H1 (cell line): Measurements from ENCODE around the gene LUZP1.

Source experiments
- CHD2 ChIP-seq: IDR thresholded peaks from 2 replicates; pipeline ENCODE4 v1.6.1; 2012; ENCODE audit warnings: low read length, improper control_type of control experiment
- EP300 ChIP-seq, 2 experiments: IDR thresholded peaks; 1 replicate in 1 of 2; 2 replicates in 1 of 2; pipeline ENCODE4 v1.6.1; 2011 to 2012; ENCODE audit warnings: low read depth in 2 of 2, low read length in 2 of 2, mild to moderate bottlenecking in 2 of 2, borderline replicate concordance in 1 of 2, inconsistent platforms in 1 of 2, moderate library complexity in 1 of 2
- EZH2 ChIP-seq: fragments of 200-600 bp; sonication (generic); IDR thresholded peaks from 2 replicates; pipeline ENCODE4 v1.7.1; 2012; ENCODE audit warnings: low read depth, mild to moderate bottlenecking, moderate library complexity, low read length, inconsistent platforms; ENCODE audit not compliant: severe bottlenecking
- POLR2A ChIP-seq, 2 experiments: IDR thresholded peaks; 1 replicate in 1 of 2; 2 replicates in 1 of 2; pipeline ENCODE4 v1.6.1; 2011; ENCODE audit warnings: low read depth in 2 of 2, low read length in 2 of 2, mild to moderate bottlenecking in 2 of 2; ENCODE audit errors: control extremely low read depth in 1 of 2
- POLR2AphosphoS5 ChIP-seq: IDR thresholded peaks from 2 replicates; pipeline ENCODE4 v1.6.1; 2011; ENCODE audit warnings: low read depth, low read length
- RAD21 ChIP-seq, 2 experiments: IDR thresholded peaks in 1 of 2; conservative IDR thresholded peaks in 1 of 2; 2 replicates each; pipeline ENCODE4 v1.6.1; 2011; ENCODE audit warnings: low read depth in 2 of 2, low read length in 2 of 2, improper control_type of control experiment in 1 of 2, inconsistent platforms in 1 of 2, mild to moderate bottlenecking in 1 of 2, moderate library complexity in 1 of 2
- RNF2 ChIP-seq: fragments of 200-900, 300-1000 bp; sonication (generic); IDR thresholded peaks from 2 replicates; pipeline ENCODE4 v1.7.1; 2016; ENCODE audit warnings: borderline replicate concordance, low read depth, mild to moderate bottlenecking, antibody characterized with exemption, low read length; ENCODE audit not compliant: poor library complexity, severe bottlenecking; ENCODE audit errors: missing control alignments
- SIN3A ChIP-seq, 2 experiments: IDR thresholded peaks in 1 of 2; conservative IDR thresholded peaks in 1 of 2; 2 replicates each; pipeline ENCODE4 v1.6.1; 2011 to 2012; ENCODE audit warnings: low read length in 2 of 2, improper control_type of control experiment in 1 of 2, low read depth in 1 of 2, mild to moderate bottlenecking in 1 of 2
- SUZ12 ChIP-seq: fragments of 200-600 bp; sonication (generic); IDR thresholded peaks from 2 replicates; pipeline ENCODE4 v1.6.1; 2012; ENCODE audit warnings: mild to moderate bottlenecking, inconsistent platforms, low read length, moderate library complexity, mixed read lengths
- TAF1 ChIP-seq: IDR thresholded peaks from 2 replicates; pipeline ENCODE4 v1.6.1; 2011; ENCODE audit warnings: mild to moderate bottlenecking, low read depth, low read length
- YY1 ChIP-seq: IDR thresholded peaks from 2 replicates; pipeline ENCODE4 v1.6.1; 2011; ENCODE audit warnings: low read depth, mild to moderate bottlenecking, low read length
- ZNF274 ChIP-seq: IDR thresholded peaks from 2 replicates; pipeline ENCODE4 v1.7.0; 2012; ENCODE audit warnings: low read length, borderline replicate concordance; ENCODE audit errors: extremely low read depth
- TF ChIP-seq, protein P1 (sequence below), 3 experiments: IDR thresholded peaks; 1 replicate in 2 of 3; 2 replicates in 1 of 3; pipeline versions ENCODE4 v1.5.1 to v1.6.1; 2011; ENCODE audit warnings: low read length in 3 of 3, mild to moderate bottlenecking in 3 of 3, inconsistent platforms in 2 of 3, low read depth in 1 of 3, moderate library complexity in 1 of 3; ENCODE audit not compliant: insufficient read depth in 1 of 3; ENCODE audit errors: control extremely low read depth in 1 of 3
- TF ChIP-seq, protein P2 (sequence below): fragments of 300-600 bp; sonication (generic); IDR thresholded peaks from 2 replicates; pipeline ENCODE4 v1.7.1; 2012; ENCODE audit warnings: low read length, moderate library complexity, mild to moderate bottlenecking, inconsistent platforms; ENCODE audit not compliant: insufficient replicate concordance

GRCh38 chr1:23179862-23180261 is 11.2 kb upstream of the LUZP1 start:
- TF ChIP-seq SIN3A (conservative IDR thresholded peaks at IDR 0.05 in 1 of 2, IDR thresholded peaks at IDR 0.05 in 1 of 2; ENCODE audit: low read depth in 1 of 2, low read length in 2 of 2), result no peak
- TF ChIP-seq SUZ12, result no peak
- TF ChIP-seq POLR2AphosphoS5, result no peak
- TF ChIP-seq EZH2, result no peak
- no peak for TF ChIP-seq RNF2
- no peak for TF ChIP-seq ZNF274
- TF ChIP-seq, protein P1, sequence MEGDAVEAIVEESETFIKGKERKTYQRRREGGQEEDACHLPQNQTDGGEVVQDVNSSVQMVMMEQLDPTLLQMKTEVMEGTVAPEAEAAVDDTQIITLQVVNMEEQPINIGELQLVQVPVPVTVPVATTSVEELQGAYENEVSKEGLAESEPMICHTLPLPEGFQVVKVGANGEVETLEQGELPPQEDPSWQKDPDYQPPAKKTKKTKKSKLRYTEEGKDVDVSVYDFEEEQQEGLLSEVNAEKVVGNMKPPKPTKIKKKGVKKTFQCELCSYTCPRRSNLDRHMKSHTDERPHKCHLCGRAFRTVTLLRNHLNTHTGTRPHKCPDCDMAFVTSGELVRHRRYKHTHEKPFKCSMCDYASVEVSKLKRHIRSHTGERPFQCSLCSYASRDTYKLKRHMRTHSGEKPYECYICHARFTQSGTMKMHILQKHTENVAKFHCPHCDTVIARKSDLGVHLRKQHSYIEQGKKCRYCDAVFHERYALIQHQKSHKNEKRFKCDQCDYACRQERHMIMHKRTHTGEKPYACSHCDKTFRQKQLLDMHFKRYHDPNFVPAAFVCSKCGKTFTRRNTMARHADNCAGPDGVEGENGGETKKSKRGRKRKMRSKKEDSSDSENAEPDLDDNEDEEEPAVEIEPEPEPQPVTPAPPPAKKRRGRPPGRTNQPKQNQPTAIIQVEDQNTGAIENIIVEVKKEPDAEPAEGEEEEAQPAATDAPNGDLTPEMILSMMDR (IDR thresholded peaks at IDR 0.05; ENCODE audit: control extremely low read depth in 1 of 3, insufficient read depth in 1 of 3, low read depth in 1 of 3, low read length in 3 of 3), result no peak
- no peak for TF ChIP-seq TAF1
- no peak for TF ChIP-seq EP300 (IDR thresholded peaks at IDR 0.05; ENCODE audit: borderline replicate concordance in 1 of 2, low read depth in 2 of 2, low read length in 2 of 2)
- no peak for TF ChIP-seq POLR2A (IDR thresholded peaks at IDR 0.05; ENCODE audit: control extremely low read depth in 1 of 2, low read depth in 2 of 2, low read length in 2 of 2)
- no peak for TF ChIP-seq CHD2
- TF ChIP-seq YY1, result no peak
- TF ChIP-seq, protein P2, sequence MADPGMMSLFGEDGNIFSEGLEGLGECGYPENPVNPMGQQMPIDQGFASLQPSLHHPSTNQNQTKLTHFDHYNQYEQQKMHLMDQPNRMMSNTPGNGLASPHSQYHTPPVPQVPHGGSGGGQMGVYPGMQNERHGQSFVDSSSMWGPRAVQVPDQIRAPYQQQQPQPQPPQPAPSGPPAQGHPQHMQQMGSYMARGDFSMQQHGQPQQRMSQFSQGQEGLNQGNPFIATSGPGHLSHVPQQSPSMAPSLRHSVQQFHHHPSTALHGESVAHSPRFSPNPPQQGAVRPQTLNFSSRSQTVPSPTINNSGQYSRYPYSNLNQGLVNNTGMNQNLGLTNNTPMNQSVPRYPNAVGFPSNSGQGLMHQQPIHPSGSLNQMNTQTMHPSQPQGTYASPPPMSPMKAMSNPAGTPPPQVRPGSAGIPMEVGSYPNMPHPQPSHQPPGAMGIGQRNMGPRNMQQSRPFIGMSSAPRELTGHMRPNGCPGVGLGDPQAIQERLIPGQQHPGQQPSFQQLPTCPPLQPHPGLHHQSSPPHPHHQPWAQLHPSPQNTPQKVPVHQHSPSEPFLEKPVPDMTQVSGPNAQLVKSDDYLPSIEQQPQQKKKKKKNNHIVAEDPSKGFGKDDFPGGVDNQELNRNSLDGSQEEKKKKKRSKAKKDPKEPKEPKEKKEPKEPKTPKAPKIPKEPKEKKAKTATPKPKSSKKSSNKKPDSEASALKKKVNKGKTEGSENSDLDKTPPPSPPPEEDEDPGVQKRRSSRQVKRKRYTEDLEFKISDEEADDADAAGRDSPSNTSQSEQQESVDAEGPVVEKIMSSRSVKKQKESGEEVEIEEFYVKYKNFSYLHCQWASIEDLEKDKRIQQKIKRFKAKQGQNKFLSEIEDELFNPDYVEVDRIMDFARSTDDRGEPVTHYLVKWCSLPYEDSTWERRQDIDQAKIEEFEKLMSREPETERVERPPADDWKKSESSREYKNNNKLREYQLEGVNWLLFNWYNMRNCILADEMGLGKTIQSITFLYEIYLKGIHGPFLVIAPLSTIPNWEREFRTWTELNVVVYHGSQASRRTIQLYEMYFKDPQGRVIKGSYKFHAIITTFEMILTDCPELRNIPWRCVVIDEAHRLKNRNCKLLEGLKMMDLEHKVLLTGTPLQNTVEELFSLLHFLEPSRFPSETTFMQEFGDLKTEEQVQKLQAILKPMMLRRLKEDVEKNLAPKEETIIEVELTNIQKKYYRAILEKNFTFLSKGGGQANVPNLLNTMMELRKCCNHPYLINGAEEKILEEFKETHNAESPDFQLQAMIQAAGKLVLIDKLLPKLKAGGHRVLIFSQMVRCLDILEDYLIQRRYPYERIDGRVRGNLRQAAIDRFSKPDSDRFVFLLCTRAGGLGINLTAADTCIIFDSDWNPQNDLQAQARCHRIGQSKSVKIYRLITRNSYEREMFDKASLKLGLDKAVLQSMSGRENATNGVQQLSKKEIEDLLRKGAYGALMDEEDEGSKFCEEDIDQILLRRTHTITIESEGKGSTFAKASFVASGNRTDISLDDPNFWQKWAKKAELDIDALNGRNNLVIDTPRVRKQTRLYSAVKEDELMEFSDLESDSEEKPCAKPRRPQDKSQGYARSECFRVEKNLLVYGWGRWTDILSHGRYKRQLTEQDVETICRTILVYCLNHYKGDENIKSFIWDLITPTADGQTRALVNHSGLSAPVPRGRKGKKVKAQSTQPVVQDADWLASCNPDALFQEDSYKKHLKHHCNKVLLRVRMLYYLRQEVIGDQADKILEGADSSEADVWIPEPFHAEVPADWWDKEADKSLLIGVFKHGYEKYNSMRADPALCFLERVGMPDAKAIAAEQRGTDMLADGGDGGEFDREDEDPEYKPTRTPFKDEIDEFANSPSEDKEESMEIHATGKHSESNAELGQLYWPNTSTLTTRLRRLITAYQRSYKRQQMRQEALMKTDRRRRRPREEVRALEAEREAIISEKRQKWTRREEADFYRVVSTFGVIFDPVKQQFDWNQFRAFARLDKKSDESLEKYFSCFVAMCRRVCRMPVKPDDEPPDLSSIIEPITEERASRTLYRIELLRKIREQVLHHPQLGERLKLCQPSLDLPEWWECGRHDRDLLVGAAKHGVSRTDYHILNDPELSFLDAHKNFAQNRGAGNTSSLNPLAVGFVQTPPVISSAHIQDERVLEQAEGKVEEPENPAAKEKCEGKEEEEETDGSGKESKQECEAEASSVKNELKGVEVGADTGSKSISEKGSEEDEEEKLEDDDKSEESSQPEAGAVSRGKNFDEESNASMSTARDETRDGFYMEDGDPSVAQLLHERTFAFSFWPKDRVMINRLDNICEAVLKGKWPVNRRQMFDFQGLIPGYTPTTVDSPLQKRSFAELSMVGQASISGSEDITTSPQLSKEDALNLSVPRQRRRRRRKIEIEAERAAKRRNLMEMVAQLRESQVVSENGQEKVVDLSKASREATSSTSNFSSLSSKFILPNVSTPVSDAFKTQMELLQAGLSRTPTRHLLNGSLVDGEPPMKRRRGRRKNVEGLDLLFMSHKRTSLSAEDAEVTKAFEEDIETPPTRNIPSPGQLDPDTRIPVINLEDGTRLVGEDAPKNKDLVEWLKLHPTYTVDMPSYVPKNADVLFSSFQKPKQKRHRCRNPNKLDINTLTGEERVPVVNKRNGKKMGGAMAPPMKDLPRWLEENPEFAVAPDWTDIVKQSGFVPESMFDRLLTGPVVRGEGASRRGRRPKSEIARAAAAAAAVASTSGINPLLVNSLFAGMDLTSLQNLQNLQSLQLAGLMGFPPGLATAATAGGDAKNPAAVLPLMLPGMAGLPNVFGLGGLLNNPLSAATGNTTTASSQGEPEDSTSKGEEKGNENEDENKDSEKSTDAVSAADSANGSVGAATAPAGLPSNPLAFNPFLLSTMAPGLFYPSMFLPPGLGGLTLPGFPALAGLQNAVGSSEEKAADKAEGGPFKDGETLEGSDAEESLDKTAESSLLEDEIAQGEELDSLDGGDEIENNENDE, result no peak
- TF ChIP-seq RAD21 (IDR thresholded peaks at IDR 0.05 in 1 of 2, conservative IDR thresholded peaks at IDR 0.05 in 1 of 2; ENCODE audit: low read depth in 2 of 2, low read length in 2 of 2), result no peak
